Esophagus squamous epithelium (tissue), 5 donors: Measurements from ENCODE around the gene LRRC66. TPM values are rescaled to one million over a fixed set of nuclear protein-coding genes. Genes with fewer than 3 reads are reported as not detected.

Experiments used
- DNase-seq: peaks from one replicate; lab custom pipeline; 2025; lab: John Stamatoyannopoulos, UW
- H3K27ac ChIP-seq, 4 donors: fragments of 200-600 bp; sonication (generic); one replicate each; pipeline ENCODE4 v1.5.1; 2016 to 2019; ENCODE audit warnings: mild to moderate bottlenecking in 1 of 4
- H3K27me3 ChIP-seq, 4 donors: fragments of 200-600 bp; sonication (generic); 1 replicate in 3 of 4; 2 replicates in 1 of 4; pipeline versions ENCODE4 v1.5.1 to v1.6.0; 2017 to 2021; ENCODE audit warnings: antibody characterized with exemption in 1 of 4
- H3K36me3 ChIP-seq, 3 donors: fragments of 200-600 bp; sonication (generic); one replicate each; pipeline ENCODE4 v1.5.1; 2016 to 2019
- H3K4me1 ChIP-seq, 3 donors: fragments of 200-600 bp; sonication (generic); one replicate each; pipeline ENCODE4 v1.5.1; 2017 to 2019
- H3K4me3 ChIP-seq, 4 donors: fragments of 200-600 bp; sonication (generic); 1 replicate in 3 of 4; 2 replicates in 1 of 4; pipeline ENCODE4 v1.5.1; 2016 to 2019; ENCODE audit warnings: mild to moderate bottlenecking in 2 of 4, moderate library complexity in 1 of 4
- H3K9me3 ChIP-seq, 3 donors: fragments of 200-600 bp; sonication (generic); one replicate each; pipeline ENCODE4 v1.5.1; 2016 to 2019
- POLR2A ChIP-seq, 4 donors: fragments of 450-650 bp; IDR thresholded peaks; one replicate each; pipeline ENCODE4 v1.6.1; 2017; ENCODE audit warnings: antibody characterized with exemption in 4 of 4, mild to moderate bottlenecking in 4 of 4, moderate library complexity in 3 of 4
- WGBS, 2 donors: methylation state at CpG; one replicate each; pipeline ENCODE4 v1.1.5; 2018; 5-methylcytosine and 5-hydroxymethylcytosine counted together
- intact Hi-C: fragments of 100-400 bp; cut with DNase I; formaldehyde crosslinking; loops from one replicate; pipeline ENCODE4 v1.15.0; 2022
- total RNA-seq, 4 donors: library from RNA; depleted of rRNA; stranded (reverse); fragments of >200 nt; gene quantifications; one replicate each; pipeline ENCODE4 v1.1.0, GENCODE V29; 2016
- TF ChIP-seq, protein P1 (sequence below), 6 experiments: fragments of 450-650 bp in 4 of 6; fragments of 200-600 bp in 2 of 6; sonication (generic) in 2 of 6; IDR thresholded peaks; one replicate each; pipeline ENCODE4 v1.5.1; 2016 to 2019; ENCODE audit warnings: antibody characterized with exemption in 6 of 6, mild to moderate bottlenecking in 4 of 6, moderate library complexity in 4 of 6
- donor health status: DM: yes; HTN: yes; CAD: no.

LRRC66 gene
- total RNA-seq, 4 donors from 2014 or later: 0.19 TPM; not detected in 3

DNA sequence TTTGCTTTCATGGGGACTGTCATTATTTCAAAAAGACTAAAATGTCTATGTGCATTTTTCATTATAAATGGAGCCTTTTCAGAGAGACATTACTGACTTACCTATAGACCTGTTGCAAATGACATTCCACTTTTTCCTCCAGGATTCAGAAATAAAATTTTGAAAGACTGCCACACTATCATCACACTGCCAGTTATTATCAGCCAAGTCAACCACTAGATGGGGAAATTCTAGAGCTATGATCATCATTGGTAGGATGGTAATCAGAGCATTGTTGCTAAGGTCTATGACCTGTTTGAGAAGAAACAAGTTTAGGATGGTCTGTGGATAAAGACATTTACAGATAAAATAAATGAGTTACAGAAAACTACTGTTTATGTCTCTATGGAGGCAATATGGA lies 22.5 kb downstream of the LRRC66 start:
- no peaks in the 10 kb centered on the region for H3K27me3 ChIP-seq
- H3K9me3 ChIP-seq: no peaks in the 10 kb centered on the region
- H3K27ac ChIP-seq: no peak overlapping the region
- H3K4me1 ChIP-seq: no peaks in the 10 kb centered on the region
- H3K4me3 ChIP-seq: no peak overlapping the region
- no peaks in the 10 kb centered on the region for H3K36me3 ChIP-seq
- TF ChIP-seq, protein P1, sequence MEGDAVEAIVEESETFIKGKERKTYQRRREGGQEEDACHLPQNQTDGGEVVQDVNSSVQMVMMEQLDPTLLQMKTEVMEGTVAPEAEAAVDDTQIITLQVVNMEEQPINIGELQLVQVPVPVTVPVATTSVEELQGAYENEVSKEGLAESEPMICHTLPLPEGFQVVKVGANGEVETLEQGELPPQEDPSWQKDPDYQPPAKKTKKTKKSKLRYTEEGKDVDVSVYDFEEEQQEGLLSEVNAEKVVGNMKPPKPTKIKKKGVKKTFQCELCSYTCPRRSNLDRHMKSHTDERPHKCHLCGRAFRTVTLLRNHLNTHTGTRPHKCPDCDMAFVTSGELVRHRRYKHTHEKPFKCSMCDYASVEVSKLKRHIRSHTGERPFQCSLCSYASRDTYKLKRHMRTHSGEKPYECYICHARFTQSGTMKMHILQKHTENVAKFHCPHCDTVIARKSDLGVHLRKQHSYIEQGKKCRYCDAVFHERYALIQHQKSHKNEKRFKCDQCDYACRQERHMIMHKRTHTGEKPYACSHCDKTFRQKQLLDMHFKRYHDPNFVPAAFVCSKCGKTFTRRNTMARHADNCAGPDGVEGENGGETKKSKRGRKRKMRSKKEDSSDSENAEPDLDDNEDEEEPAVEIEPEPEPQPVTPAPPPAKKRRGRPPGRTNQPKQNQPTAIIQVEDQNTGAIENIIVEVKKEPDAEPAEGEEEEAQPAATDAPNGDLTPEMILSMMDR (IDR thresholded peaks at IDR 0.05): no peak
- TF ChIP-seq POLR2A (IDR thresholded peaks at IDR 0.05): no peak
- intact Hi-C loops: no loop called here
- DNase-seq: no peak

DNA sequence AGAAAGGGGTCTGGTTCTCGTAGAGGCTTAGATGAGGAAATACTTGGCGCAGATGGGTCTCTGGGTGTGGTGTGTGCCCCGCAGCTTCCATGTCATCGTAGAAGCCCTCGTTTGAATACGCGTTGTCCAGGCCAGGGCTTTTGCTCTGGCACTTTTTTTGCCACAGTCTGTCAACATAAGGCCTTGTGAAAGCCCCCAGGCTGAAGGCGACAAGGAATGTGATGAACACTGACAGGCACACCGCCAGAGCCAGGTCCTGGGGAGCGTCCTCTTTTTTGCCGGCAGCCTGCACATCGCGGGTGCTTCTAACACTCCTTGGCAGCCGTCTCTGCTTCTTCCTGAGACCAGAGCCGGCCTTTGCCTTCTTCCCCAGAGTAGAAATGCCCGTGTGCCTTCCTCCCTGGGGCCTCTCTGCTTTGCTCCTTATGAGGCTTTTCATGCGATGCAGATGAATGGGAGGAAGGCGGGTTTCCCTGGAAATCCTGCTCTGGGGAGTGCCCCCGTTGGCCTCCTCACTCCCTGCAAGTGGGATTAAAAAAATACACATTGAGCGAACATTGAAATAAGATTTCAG lies 24.4 kb downstream of the LRRC66 start:
- DNase-seq: no peak
- H3K27ac ChIP-seq: no peak overlapping the region
- no peaks in the 10 kb centered on the region for H3K36me3 ChIP-seq
- no peaks in the 10 kb centered on the region for H3K27me3 ChIP-seq
- no peak overlapping the region for H3K4me3 ChIP-seq
- intact Hi-C loops: no loop called here
- H3K4me1 ChIP-seq: no peaks in the 10 kb centered on the region
- 67 to 71% methylated on average over 15 to 17 of the region's 20 CpGs for WGBS, 2 donors
- TF ChIP-seq, protein P1 (IDR thresholded peaks at IDR 0.05): no peak
- no peak for TF ChIP-seq POLR2A (IDR thresholded peaks at IDR 0.05)
- H3K9me3 ChIP-seq: no peaks in the 10 kb centered on the region

DNA sequence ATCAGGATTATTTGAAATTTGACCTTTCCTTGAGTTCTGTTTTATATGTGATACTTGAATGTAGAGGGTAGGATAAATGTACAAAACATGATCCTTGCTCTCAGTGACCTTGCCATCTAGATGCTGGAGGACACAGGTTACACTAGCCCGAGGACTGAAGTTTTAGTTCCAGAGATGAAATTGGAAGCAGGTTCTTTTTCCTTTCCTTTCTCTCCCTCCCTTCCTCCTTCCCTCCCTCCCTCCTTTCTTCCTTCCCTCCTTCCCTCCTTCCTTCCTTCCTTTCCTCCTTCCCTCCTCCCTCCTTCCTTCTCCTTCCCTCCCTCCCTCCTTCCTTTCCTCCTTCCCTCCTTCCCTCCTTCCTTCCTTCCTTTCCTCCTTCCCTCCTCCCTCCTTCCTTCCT lies 54.3 kb downstream of the LRRC66 start:
- H3K27ac ChIP-seq: no peak overlapping the region
- H3K36me3 ChIP-seq: no peaks in the 10 kb centered on the region
- WGBS, 2 donors: 79 to 91% methylated on average over 1 of the region's 1 CpG
- no peaks in the 10 kb centered on the region for H3K9me3 ChIP-seq
- intact Hi-C loops: no loop called here
- H3K4me3 ChIP-seq: no peak overlapping the region
- DNase-seq: no peak
- no peaks in the 10 kb centered on the region for H3K27me3 ChIP-seq
- no peaks in the 10 kb centered on the region for H3K4me1 ChIP-seq
- TF ChIP-seq, protein P1 (IDR thresholded peaks at IDR 0.05): no peak
- no peak for TF ChIP-seq POLR2A (IDR thresholded peaks at IDR 0.05)

DNA sequence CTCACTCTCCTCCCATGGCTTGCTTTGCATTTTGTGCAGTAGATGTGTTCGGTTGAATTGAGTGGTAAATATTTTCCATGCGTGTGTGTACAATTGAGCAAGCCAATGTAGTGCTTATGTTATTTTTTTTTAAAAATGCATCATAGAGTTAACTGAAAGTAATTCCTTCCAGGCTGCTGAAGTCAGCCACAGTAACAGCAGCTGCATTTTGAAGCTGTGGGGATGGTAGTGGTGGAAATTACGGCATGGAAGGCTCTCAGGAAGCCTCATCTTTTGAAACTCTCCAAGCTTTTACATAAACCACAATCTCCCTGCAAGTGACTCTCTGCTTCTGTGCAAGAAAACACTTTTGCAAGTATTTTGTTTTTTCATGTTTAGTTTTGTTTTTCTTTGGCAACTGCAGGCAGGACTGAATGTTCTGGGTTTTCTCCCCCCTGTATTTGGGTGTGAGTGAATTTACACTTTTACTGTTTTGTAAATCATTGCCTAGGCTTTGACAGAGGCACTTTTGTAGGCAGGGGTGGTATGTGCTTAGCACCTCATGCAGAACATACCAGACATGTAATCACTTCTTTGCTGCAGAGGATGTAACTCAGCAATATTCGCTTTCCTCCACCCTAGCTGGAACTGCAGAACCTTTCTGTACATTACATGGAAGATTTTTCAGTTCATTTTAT lies 56.2 kb downstream of the LRRC66 start:
- Histone ChIP-seq H3K27me3 (no peaks in the 10 kb centered on the region), H3K27ac (no peak overlapping the region), H3K36me3 (no peaks in the 10 kb centered on the region), H3K4me1 (no peaks in the 10 kb centered on the region), H3K9me3 (no peaks in the 10 kb centered on the region), H3K4me3 (no peak overlapping the region)
- 57 to 67% methylated on average over 3 to 4 of the region's 4 CpGs for WGBS, 2 donors
- intact Hi-C loops: no loop called here
- TF ChIP-seq, protein P1 (IDR thresholded peaks at IDR 0.05): no peak
- no peak for TF ChIP-seq POLR2A (IDR thresholded peaks at IDR 0.05)
- DNase-seq: no peak

DNA sequence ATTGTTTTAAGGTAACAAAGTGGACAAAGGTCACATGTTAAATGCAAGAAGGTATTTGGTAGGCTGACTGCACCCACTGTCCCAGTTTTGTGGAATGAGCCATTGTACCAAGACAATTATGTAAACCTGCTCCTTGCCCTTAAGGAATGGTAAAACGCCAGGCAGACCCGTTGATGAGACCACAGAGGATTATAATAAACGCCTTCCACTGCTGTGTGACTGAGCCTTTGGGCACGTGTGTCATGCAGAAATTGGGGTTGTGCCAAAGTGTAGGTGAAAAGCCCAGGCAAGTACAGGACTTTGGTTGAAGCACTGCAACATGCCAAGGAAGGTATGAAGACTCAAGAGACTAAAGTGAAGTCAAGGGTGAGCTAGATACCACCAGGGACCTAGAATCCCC lies 59.7 kb downstream of the LRRC66 start:
- Histone ChIP-seq H3K9me3 (no peaks in the 10 kb centered on the region), H3K4me3 (no peak overlapping the region), H3K27me3 (no peaks in the 10 kb centered on the region), H3K4me1 (no peaks in the 10 kb centered on the region), H3K36me3 (no peaks in the 10 kb centered on the region), H3K27ac (no peak overlapping the region)
- TF ChIP-seq POLR2A (IDR thresholded peaks at IDR 0.05): no peak
- TF ChIP-seq, protein P1 (IDR thresholded peaks at IDR 0.05): no peak
- no peak for DNase-seq
- intact Hi-C loops: no loop called here
- WGBS, 2 donors: 34 to 40% methylated on average over 3 to 4 of the region's 4 CpGs
